LNCAP (cell line): ENCODE measurements around the gene TUBAL3.

Experiments used
- TF ChIP-seq, protein P1 (sequence below): fragments of 450-650 bp; IDR thresholded peaks from 2 replicates; pipeline ENCODE4 v1.5.1; 2017; ENCODE audit warnings: mild to moderate bottlenecking

TUBAL3 gene

DNA sequence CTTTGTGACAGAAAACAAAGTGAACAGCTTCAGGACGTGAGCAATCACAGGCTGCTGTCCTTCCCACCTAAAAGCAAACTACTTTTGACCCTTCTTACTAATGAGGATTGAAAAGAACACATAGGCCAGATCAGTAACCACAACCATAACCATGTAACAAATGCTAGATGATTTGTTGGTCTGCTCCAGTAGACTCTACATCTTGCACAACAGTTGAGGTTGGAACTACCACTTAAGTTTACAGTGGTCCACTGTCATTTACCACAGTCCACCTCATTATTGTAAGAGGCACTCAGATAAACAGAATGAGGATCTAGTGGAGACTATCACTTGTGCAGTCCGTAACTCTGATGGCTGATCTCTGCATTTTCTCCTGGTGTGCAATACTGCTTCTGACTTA is 35.6 kb upstream of the TUBAL3 start:
- TF ChIP-seq, protein P1, sequence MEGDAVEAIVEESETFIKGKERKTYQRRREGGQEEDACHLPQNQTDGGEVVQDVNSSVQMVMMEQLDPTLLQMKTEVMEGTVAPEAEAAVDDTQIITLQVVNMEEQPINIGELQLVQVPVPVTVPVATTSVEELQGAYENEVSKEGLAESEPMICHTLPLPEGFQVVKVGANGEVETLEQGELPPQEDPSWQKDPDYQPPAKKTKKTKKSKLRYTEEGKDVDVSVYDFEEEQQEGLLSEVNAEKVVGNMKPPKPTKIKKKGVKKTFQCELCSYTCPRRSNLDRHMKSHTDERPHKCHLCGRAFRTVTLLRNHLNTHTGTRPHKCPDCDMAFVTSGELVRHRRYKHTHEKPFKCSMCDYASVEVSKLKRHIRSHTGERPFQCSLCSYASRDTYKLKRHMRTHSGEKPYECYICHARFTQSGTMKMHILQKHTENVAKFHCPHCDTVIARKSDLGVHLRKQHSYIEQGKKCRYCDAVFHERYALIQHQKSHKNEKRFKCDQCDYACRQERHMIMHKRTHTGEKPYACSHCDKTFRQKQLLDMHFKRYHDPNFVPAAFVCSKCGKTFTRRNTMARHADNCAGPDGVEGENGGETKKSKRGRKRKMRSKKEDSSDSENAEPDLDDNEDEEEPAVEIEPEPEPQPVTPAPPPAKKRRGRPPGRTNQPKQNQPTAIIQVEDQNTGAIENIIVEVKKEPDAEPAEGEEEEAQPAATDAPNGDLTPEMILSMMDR = no peak

DNA sequence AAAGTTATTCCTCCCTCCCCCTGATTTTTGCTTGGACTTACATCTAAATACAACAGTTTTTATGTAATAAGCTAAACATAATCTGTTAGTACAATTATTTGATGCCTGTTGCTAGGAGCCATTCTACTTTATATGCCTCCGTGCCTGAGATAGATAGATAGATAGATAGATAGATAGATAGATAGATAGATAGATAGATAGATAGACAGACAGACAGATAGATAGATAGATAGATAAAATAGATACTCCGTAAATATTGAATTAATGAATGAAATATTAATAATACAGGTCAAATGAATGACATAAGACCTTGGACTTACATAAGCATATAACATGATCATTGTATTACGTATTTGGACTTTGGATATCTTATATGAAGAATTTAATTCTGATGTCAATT is 30.7 kb upstream of the TUBAL3 start:
- TF ChIP-seq, protein P1 = no peak

DNA sequence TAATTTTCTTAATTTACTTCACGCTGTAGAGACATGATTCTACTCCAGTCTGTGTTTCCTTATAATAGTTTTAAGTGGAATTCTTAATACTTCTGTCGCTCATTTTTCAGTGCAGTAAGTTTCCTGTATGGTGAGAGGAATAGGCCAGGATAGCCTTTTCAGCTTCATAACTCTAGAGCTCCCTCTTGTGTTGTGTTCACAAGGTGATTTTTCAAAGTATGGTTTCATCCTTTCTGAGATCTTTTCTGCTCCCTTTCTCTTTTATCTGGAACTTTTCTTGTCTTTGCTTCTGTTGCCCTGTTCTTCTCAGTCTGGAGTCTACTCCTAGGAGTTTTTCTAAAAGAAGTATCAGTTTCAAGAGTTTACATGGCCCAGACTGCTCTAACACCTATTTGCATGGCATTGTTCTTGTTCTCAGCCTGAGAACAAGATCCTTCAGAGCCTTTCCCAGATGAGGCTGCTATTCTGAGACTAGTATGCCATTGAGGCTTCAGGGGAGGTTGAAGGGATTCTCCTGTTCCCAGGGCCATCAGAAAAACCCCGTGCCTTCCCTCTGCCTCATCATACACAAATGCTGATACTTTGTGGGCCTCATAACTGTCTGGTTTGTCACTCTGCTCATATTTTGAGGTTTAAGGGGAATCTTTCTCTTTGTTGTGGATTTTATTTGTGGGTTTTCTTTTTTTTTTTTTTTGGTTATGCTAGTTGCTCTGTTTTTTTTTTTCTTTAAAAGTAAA is 29.6 kb upstream of the TUBAL3 start:
- TF ChIP-seq, protein P1 = peak; percentile 73

DNA sequence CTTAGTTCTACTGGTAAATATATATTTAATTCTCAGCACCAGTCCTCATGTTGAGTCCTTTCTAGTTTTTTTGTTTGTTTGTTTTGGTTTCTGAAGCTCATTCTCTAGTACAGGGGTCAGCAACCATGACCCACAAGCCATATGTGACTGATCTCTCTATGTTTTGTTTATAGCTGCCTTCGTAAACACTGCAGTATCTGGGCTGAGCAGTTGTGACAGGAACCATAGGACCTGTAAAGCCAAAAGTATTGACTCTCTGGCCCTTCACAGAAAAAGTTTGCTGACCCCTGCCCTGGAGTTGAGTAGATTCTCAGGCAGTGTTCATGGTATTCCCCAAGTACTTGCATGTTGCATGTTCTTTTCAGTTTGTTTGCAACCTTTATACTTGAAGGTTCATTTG is 28.6 kb upstream of the TUBAL3 start:
- TF ChIP-seq, protein P1 = no peak

DNA sequence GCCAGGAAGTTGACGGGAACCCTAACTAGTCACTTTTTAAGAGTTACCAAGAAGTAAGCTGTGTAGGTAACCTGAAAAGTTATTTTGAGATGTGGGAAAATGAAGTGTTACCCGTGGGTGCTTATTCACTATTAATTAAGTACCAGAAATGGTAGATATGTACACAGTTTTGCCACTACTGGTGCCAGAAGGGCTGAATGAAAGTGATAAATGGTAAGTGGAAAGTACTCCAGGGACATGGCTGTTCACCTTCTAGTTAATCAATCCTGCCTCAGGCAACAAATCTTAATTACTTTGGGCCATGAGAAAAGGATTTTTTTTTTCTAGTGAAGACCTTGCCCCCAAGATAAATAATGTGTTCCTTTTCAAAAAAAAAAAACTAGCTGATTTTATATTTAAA is 23.5 kb upstream of the TUBAL3 start:
- TF ChIP-seq, protein P1 = no peak

DNA sequence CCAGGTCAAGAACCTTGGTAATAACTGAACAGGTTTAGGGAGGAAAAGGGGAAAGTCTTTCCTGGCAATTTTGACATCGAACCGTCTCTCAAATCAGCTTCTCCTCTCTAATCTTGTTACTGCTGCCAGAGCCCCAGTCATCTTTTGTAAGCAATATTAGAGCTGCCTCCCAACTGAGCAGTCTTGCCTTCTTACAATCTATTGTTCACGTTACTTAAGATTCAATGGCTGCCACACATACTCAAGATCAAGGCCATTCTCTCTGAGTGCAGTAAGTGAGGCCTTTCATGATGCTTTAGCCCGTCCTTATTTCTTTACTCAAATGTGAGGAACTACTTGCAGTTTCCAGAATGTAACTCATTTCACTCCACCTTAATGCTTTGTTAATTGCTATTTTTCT is 20.1 kb upstream of the TUBAL3 start:
- TF ChIP-seq, protein P1 = no peak

DNA sequence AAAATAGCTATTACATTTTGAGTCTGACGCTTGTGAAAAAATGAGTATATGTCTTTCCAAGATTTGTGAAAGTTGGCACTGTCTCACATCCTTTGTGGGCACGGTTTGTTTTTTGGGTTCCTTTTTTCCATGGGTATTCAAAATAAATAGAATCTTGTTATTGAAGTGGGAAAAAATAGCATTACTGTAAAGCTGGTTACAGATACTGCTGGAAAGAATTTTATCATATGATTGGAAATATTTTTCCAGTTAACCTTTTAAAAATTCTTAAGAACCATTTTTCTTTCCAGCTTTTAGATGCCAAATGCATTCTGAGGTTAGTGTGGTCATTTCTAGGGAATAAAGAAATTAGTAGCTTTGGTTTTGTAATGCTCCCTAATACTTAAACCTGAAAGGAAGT is 19.1 kb upstream of the TUBAL3 start:
- TF ChIP-seq, protein P1 = no peak
